DND-41 (cell line): ENCODE measurements around the gene GAL.

ENCODE experiments used
- ATAC-seq: fragments of 200-7000 bp; cut with Tn5 transposase; 3 replicates; pipeline ENCODE4 v1.9.1; 2021; ENCODE audit warnings: low read depth; ENCODE audit not compliant: insufficient read depth
- DNase-seq: peaks from one replicate; pipeline ENCODE4 v3.0.0-alpha.2; 2020
- H2AFZ ChIP-seq: 2 replicates; pipeline ENCODE4 v1.6.0; 2012; ENCODE audit warnings: low read depth, low read length
- H3K27ac ChIP-seq: 2 replicates; pipeline ENCODE4 v1.5.1; 2012; ENCODE audit warnings: low read length, inconsistent platforms
- H3K27me3 ChIP-seq: fragments of 200-600 bp; sonication (generic); 2 replicates; pipeline ENCODE4 v1.6.0; 2012; ENCODE audit warnings: low read length, mild to moderate bottlenecking, inconsistent platforms; ENCODE audit not compliant: insufficient read depth, poor library complexity
- H3K36me3 ChIP-seq: 2 replicates; pipeline ENCODE4 v1.5.1; 2012; ENCODE audit warnings: low read length, inconsistent platforms; ENCODE audit not compliant: insufficient read depth
- H3K4me1 ChIP-seq: 2 replicates; pipeline ENCODE4 v1.5.1; 2012; ENCODE audit warnings: mild to moderate bottlenecking, low read length; ENCODE audit not compliant: insufficient read depth
- H3K4me2 ChIP-seq: 2 replicates; pipeline ENCODE4 v1.6.0; 2012; ENCODE audit warnings: mild to moderate bottlenecking, moderate library complexity, low read length, inconsistent platforms; ENCODE audit not compliant: insufficient read depth
- H3K4me3 ChIP-seq, 2 experiments: fragments of 200-600 bp in 1 of 2; shearing (Covaris generic) in 1 of 2; 2 replicates each; pipeline ENCODE4 v1.5.1; 2012 to 2016; ENCODE audit warnings: inconsistent platforms in 2 of 2, low read length in 2 of 2, mild to moderate bottlenecking in 2 of 2, low read depth in 1 of 2, moderate library complexity in 1 of 2
- H3K79me2 ChIP-seq: 2 replicates; pipeline ENCODE4 v1.6.0; 2012; ENCODE audit warnings: low read length, inconsistent platforms; ENCODE audit not compliant: insufficient read depth
- H3K9ac ChIP-seq: 2 replicates; pipeline ENCODE4 v1.6.0; 2012; ENCODE audit warnings: low read depth, mild to moderate bottlenecking, inconsistent platforms, low read length, moderate library complexity
- H3K9me3 ChIP-seq: 2 replicates; pipeline ENCODE4 v1.5.1; 2012; ENCODE audit warnings: low read length, moderate library complexity, mild to moderate bottlenecking, inconsistent platforms; ENCODE audit not compliant: insufficient read depth, severe bottlenecking
- H4K20me1 ChIP-seq: 2 replicates; pipeline ENCODE4 v1.6.0; 2012; ENCODE audit warnings: low read length; ENCODE audit not compliant: insufficient read depth
- CTCF ChIP-seq: IDR thresholded peaks from 2 replicates; pipeline ENCODE4 v1.5.1; 2012; ENCODE audit warnings: borderline replicate concordance, low read length, moderate library complexity, mild to moderate bottlenecking; ENCODE audit not compliant: poor library complexity, severe bottlenecking; ENCODE audit errors: extremely low read depth
- EZH2 ChIP-seq: IDR thresholded peaks from 3 replicates; pipeline ENCODE4 v1.6.1; 2012; ENCODE audit warnings: borderline replicate concordance, low read depth, mild to moderate bottlenecking, moderate library complexity, low read length, inconsistent platforms; ENCODE audit not compliant: severe bottlenecking

The GAL gene

GRCh38 chr11:68641880-68642279 lies 42.5 kb upstream of the GAL start:
- H3K4me1 ChIP-seq: no peaks in the 10 kb centered on the region
- no peaks in the 10 kb centered on the region for H3K79me2 ChIP-seq
- H3K27me3 ChIP-seq: no peaks in the 10 kb centered on the region
- H3K4me3 ChIP-seq: no peak overlapping the region
- TF ChIP-seq EZH2 (no peak), CTCF (no peak)
- H3K9me3 ChIP-seq: peaks cover under 1% of the 10 kb centered on the region
- no peak for ATAC-seq
- H3K27ac ChIP-seq: no peak overlapping the region
- no peak overlapping the region for H2AFZ ChIP-seq
- no peak overlapping the region for H3K9ac ChIP-seq
- no peak for DNase-seq
- H3K36me3 ChIP-seq: no peaks in the 10 kb centered on the region
- no peak overlapping the region for H3K4me2 ChIP-seq
- H4K20me1 ChIP-seq: no peaks in the 10 kb centered on the region

- Histone ChIP-seq H4K20me1 (no peaks in the 10 kb centered on the region), H3K79me2 (no peaks in the 10 kb centered on the region), H3K4me2 (no peak overlapping the region), H3K4me3 (no peak overlapping the region), H3K36me3 (no peaks in the 10 kb centered on the region), H2AFZ (no peak overlapping the region), H3K4me1 (no peaks in the 10 kb centered on the region), H3K27me3 (peaks cover 3% of the 10 kb centered on the region), H3K9ac (no peak overlapping the region), H3K9me3 (peaks cover 6% of the 10 kb centered on the region), H3K27ac (no peak overlapping the region)
- no peak for TF ChIP-seq CTCF
- TF ChIP-seq EZH2: no peak
- ATAC-seq (no peak), DNase-seq (no peak)
Observed at GRCh38 chr11:68643585-68643984, 40.8 kb upstream of the GAL start.

- Histone ChIP-seq H3K9ac (no peak overlapping the region), H3K4me1 (no peaks in the 10 kb centered on the region), H3K4me3 (no peak overlapping the region), H3K27ac (no peak overlapping the region), H3K27me3 (peaks cover 3% of the 10 kb centered on the region), H2AFZ (no peak overlapping the region), H3K79me2 (no peaks in the 10 kb centered on the region), H3K36me3 (no peaks in the 10 kb centered on the region), H3K9me3 (peaks cover 6% of the 10 kb centered on the region), H4K20me1 (no peaks in the 10 kb centered on the region), H3K4me2 (no peak overlapping the region)
- no peak for TF ChIP-seq EZH2
- no peak for TF ChIP-seq CTCF
- ATAC-seq (no peak), DNase-seq (no peak)
Observed at GRCh38 chr11:68646832-68647231, 37.5 kb upstream of the GAL start.
